Thyroid gland (tissue), 4 donors: ENCODE results near the gene CCDC88C. TPM values are rescaled to one million over a fixed set of nuclear protein-coding genes. Genes with fewer than 3 reads are reported as not detected.

Source experiments
- DNase-seq, 2 donors: peaks; one replicate each; pipeline ENCODE4 v3.0.0-alpha.2; 2019
- H3K27ac ChIP-seq, 3 donors: fragments of 200-600 bp; sonication (generic); 1 replicate in 2 of 3; 2 replicates in 1 of 3; pipeline ENCODE4 v1.5.1; 2016 to 2019; ENCODE audit warnings: mild to moderate bottlenecking in 1 of 3, moderate library complexity in 1 of 3
- H3K27me3 ChIP-seq: fragments of 200-600 bp; sonication (generic); one replicate; pipeline ENCODE4 v1.5.1; 2019
- H3K36me3 ChIP-seq, 2 donors: fragments of 200-600 bp; sonication (generic); one replicate each; pipeline ENCODE4 v1.5.1; 2016 to 2019
- H3K4me1 ChIP-seq, 2 donors: fragments of 200-600 bp; sonication (generic); one replicate each; pipeline ENCODE4 v1.5.1; 2017 to 2019
- H3K4me3 ChIP-seq, 3 donors: fragments of 200-600 bp; sonication (generic); replicated peaks in 1 of 3; 1 replicate in 2 of 3; 2 replicates in 1 of 3; pipeline ENCODE4 v1.5.1; 2016; ENCODE audit warnings: mild to moderate bottlenecking in 1 of 3
- H3K9me3 ChIP-seq: fragments of 200-600 bp; sonication (generic); one replicate; pipeline ENCODE4 v1.5.1; 2017
- CTCF ChIP-seq, 6 experiments: fragments of 200-600 bp in 3 of 6; fragments of 450-650 bp in 3 of 6; sonication (generic) in 3 of 6; IDR thresholded peaks; one replicate each; pipeline ENCODE4 v1.5.1; 2016 to 2019; ENCODE audit warnings: antibody characterized with exemption in 6 of 6, mild to moderate bottlenecking in 2 of 6, inconsistent platforms in 1 of 6, moderate library complexity in 1 of 6
- POLR2A ChIP-seq, 2 donors: fragments of 450-650 bp; IDR thresholded peaks; one replicate each; pipeline ENCODE4 v1.6.1; 2017; ENCODE audit warnings: antibody characterized with exemption in 2 of 2, mild to moderate bottlenecking in 2 of 2, moderate library complexity in 1 of 2
- WGBS, 2 donors: methylation state at CpG; one replicate each; pipeline ENCODE4 v1.1.5; 2017; 5-methylcytosine and 5-hydroxymethylcytosine counted together
- intact Hi-C: fragments of 100-400 bp; cut with DNase I; formaldehyde crosslinking; loops from one replicate; pipeline ENCODE4 v1.15.1; 2023
- total RNA-seq, 4 donors: library from RNA; depleted of rRNA; stranded (reverse); fragments of >200 nt; gene quantifications; one replicate each; pipeline ENCODE4 v1.2.3, GENCODE V29; 2016

The CCDC88C gene
- total RNA-seq, 4 donors from 2014 or later = 3.0 to 6.3 (median 5.8) TPM

GRCh38 chr14:91371011-91371989, 46.3 kb downstream of the CCDC88C start:
- intact Hi-C loops = no loop called here
- H3K27ac ChIP-seq = no peak overlapping the region
- 65 to 76% methylated on average over 10 to 17 of the region's 19 CpGs for WGBS, 2 donors
- H3K4me3 ChIP-seq = no peak overlapping the region
- no peaks in the 10 kb centered on the region for H3K36me3 ChIP-seq
- DNase-seq = no peak
- H3K27me3 ChIP-seq = no peaks in the 10 kb centered on the region
- TF ChIP-seq POLR2A (IDR thresholded peaks at IDR 0.05) (no peak), CTCF (IDR thresholded peaks at IDR 0.05) (no peak)
- peaks cover 0 to under 1% of the 10 kb centered on the region in 2 donors for H3K4me1 ChIP-seq
- no peaks in the 10 kb centered on the region for H3K9me3 ChIP-seq

- H3K27ac ChIP-seq = no peak overlapping the region
- intact Hi-C loops = no loop called here
- H3K36me3 ChIP-seq = no peaks in the 10 kb centered on the region
These were observed 47.8 kb downstream of the CCDC88C start for GRCh38 chr14:91369628-91370445.

GRCh38 chr14:91368776-91369416, 48.7 kb downstream of the CCDC88C start:
- no peaks in the 10 kb centered on the region for H3K9me3 ChIP-seq
- no peak overlapping the region for H3K4me3 ChIP-seq
- H3K4me1 ChIP-seq = no peaks in the 10 kb centered on the region
- intact Hi-C loops = no loop called here
- WGBS, 2 donors = 85 to 89% methylated on average over 19 of the region's 19 CpGs
- H3K36me3 ChIP-seq = no peaks in the 10 kb centered on the region
- H3K27ac ChIP-seq = no peak overlapping the region
- no peak for DNase-seq
- TF ChIP-seq CTCF (IDR thresholded peaks at IDR 0.05) = no peak
- no peak for TF ChIP-seq POLR2A (IDR thresholded peaks at IDR 0.05)
- no peaks in the 10 kb centered on the region for H3K27me3 ChIP-seq

More at GRCh38 chr14:91369628-91370445, 47.8 kb downstream of the CCDC88C start:
- no peaks in the 10 kb centered on the region for H3K27me3 ChIP-seq
- TF ChIP-seq POLR2A (IDR thresholded peaks at IDR 0.05) = no peak
- no peak for TF ChIP-seq CTCF (IDR thresholded peaks at IDR 0.05)
- DNase-seq = no peak
- H3K4me3 ChIP-seq = no peak overlapping the region
- 40 to 53% methylated on average over 24 of the region's 24 CpGs for WGBS, 2 donors
- H3K9me3 ChIP-seq = no peaks in the 10 kb centered on the region
- no peaks in the 10 kb centered on the region for H3K4me1 ChIP-seq

GRCh38 chr14:91367173-91368171, 50.1 kb downstream of the CCDC88C start:
- intact Hi-C loops = no loop called here
- Histone ChIP-seq H3K27ac (no peak overlapping the region), H3K4me3 (no peak overlapping the region), H3K27me3 (no peaks in the 10 kb centered on the region), H3K36me3 (no peaks in the 10 kb centered on the region), H3K4me1 (no peaks in the 10 kb centered on the region), H3K9me3 (no peaks in the 10 kb centered on the region)
- no peak for DNase-seq
- no peak for TF ChIP-seq POLR2A (IDR thresholded peaks at IDR 0.05)
- TF ChIP-seq CTCF (IDR thresholded peaks at IDR 0.05) = no peak
- 79 to 85% methylated on average over 22 of the region's 22 CpGs for WGBS, 2 donors
